IPS-NIHi7 (cell line): Measurements from ENCODE around the gene PTPRR.
A peak's percentile ranks its signal among the peaks of the same experiment; 100 is the strongest.

Experiments
- DNase-seq: peaks from one replicate; pipeline ENCODE4 v3.0.0; 2012; ENCODE audit warnings: mixed read lengths; ENCODE audit errors: extremely low spot score

The PTPRR gene

DNA sequence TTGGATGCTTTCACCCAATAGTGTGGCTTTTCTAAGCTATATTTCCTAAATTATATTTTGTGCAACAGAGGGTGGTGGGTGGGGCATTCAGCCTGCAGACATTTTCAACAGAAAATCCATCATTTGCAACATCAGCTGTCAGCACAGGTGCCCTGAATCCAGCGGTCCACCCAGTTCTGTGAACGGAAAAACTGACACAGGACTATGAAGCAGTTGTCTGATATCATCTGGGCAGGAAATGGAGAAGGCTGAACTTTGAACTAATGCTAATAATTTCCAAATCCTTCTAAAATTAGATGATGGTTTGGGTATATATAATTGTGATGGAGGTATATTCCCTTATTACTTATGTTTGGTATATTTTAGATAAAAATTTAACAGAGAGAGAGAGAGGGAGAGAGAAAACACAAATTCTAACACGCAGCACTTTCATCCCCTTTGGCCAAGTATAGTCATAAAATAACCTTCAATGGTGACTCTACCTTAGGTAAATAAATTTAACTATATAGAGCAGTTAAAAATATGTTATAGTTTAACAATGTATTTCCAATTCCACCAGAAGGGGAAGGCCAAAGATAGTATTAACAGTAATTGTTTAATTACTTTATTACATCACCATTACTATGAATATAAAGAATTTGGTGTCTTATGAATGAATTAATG, 225.0 kb downstream of the PTPRR start:
- no peak for DNase-seq

GRCh38 chr12:70692681-70693288, 227.8 kb downstream of the PTPRR start:
- peak; percentile 41 for DNase-seq

DNA sequence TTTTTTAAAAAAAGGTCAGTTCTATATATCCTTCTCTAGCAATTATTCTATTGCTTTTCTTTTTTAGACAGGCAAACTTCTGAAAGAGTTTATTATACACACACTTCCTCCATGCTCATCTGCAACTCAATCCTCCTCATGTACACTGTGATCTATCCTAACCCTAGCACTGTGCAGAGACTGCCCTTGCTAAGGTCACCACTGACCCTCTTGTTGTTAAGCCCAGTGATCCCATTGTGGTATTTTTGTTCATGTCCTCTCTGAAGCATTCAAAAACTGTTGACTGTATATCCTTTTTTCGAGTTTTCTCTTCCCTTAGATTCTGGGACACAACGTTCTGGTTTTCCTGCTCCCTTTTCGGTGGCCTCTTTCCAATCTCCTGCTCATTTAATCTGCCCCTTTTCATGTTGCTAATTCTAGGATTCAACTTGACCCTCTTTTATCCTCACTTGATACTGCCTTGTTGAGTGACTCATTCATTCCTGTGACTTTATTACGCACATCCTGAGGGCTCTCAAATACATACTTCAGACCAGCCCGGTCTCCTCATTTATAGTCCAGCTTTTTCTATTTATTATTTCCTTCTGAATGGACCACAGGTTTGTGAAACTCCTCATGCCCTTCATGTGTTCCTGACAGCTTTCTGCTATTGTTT, 229.4 kb downstream of the PTPRR start:
- DNase-seq: no peak

GRCh38 chr12:70686907-70687306, 233.6 kb downstream of the PTPRR start:
- no peak for DNase-seq

DNA sequence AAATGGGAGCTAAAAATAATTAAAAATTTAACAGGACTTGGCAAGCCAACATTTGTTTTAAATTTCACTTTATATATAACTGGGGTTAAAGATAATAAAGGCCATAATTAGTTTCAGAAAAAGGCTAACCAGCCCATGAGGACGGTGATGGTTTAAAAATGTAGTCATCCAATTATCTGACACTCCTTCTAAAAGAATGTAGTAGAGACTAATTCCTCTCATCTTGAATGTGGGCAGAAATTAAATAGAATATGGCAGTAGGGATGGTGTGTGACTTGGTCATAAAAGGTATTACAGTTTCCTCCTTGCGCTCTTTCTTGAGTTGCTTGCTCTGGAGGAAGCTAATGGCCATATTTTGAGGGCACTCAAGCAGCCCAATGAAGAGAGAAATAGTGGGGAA, 234.2 kb downstream of the PTPRR start:
- no peak for DNase-seq

GRCh38 chr12:70683976-70684375, 236.6 kb downstream of the PTPRR start:
- DNase-seq: no peak

GRCh38 chr12:70671698-70672097, 248.8 kb downstream of the PTPRR start:
- no peak for DNase-seq

DNA sequence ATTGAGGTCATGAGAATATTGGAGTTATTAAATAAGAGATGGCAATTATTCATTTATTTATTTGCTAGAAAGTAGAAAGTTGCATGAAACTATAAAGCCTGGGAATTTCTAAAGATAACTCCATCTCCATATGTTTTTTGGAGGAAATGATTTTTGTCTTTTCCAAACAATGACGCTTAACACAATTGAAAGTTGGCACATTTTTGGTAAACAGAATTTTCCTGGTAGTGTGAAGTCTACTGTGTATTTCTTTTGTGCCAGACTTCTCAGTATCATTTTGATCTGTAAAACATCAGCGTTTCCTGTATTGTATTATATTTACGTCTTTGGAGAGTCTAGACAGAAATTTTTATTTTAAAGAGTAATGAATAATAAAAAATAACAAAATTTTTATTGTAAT, 249.6 kb downstream of the PTPRR start:
- no peak for DNase-seq

- no peak for DNase-seq
Observed at GRCh38 chr12:70667253-70667652, 253.3 kb downstream of the PTPRR start.

GRCh38 chr12:70666364-70666763, 254.2 kb downstream of the PTPRR start:
- DNase-seq: no peak

DNA sequence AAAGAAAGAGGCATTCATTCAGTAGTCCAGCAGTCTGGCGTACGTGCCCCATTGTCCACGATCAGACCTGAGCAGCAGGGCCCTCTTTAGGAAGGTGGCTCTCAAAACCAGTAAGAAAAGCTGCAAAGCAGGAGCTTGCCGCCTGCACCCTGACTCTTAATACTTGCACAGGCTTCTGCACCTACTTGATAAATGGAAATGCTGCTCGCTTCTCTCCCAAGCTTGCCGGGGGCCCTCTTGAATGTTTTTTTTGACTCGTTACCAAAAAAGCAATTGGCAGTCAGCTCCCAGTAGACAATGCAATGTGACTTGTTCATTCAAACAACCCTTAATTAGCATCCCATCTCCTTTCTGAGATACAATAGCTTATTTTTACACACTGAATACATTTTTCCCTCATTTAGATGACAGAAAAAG, 256.1 kb downstream of the PTPRR start:
- DNase-seq: no peak

DNA sequence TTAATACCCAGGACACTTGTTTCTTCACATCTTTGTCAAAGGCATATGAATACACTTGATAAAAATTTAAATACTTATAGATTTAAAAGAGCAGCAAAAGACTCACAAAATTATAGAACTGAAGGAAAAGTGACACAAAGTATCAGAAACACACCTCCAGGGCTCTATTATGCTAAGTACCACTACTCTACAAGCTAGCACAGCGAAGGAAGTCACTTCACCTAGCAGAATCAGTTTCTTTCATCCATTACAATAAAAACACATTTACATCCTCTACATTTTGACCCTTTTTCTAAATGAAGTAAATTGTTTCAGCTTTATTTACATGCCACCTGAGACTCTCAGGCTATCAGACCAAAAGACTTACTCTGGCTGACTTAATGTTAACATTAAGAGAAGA, 256.7 kb downstream of the PTPRR start:
- no peak for DNase-seq

DNA sequence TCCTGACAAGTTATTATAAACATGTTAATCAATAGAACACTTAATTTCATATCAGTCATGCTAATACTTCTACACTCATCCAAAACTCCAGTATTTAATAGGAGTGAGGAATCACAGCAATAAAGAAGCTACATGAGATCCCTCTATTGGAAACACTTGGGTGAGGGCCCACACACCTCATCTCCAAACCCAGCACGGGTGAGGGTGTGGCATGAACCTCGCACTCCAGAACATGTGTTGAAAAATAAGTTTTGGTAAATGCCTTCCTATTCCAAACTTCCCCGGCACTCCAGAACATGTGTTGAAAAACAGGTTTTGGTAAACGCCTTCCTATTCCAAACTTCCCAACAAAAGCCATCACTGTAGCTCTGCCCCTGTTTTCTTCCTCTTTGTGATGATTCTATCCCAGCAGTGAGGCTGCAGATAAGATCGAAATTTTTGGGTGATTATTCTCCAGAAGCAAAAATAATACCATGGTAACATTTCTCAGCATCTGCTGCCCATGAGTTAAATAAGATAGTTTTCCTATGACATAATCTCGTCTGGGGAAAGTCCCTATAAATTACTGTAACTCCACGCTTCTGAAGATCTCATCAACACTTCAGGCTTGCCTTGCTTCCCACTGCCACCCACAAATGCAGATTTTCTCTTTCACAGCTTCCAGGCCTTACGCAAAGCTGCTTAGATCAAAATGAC, 258.9 kb downstream of the PTPRR start:
- no peak for DNase-seq

DNA sequence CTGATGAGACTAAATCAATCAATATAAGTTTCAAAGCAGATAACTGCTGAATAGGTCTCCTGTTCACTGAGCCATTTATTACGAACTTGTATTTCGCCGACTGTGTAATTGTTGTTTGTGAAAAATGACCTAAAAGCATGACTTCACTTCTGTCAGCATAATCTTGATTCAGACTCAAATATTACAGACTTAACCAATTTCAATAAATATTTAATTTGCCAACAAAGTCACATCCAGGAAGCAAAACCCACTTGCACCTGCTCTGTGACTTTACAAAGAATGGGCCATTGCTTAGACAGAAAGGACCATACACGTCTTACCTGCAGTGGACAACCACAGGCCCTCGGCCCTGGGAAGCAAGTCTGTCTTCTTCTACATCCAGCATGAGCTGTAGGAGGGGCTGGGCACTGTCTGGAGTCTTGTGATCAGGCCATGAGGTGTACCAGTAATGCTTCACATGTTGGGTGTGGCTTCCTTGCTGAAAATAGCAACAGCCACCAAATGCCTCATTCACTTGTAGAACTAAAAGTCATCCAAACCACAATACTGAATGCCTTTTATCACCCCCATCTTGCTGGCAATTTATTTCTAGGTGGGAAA, 259.8 kb downstream of the PTPRR start:
- DNase-seq: no peak

DNA sequence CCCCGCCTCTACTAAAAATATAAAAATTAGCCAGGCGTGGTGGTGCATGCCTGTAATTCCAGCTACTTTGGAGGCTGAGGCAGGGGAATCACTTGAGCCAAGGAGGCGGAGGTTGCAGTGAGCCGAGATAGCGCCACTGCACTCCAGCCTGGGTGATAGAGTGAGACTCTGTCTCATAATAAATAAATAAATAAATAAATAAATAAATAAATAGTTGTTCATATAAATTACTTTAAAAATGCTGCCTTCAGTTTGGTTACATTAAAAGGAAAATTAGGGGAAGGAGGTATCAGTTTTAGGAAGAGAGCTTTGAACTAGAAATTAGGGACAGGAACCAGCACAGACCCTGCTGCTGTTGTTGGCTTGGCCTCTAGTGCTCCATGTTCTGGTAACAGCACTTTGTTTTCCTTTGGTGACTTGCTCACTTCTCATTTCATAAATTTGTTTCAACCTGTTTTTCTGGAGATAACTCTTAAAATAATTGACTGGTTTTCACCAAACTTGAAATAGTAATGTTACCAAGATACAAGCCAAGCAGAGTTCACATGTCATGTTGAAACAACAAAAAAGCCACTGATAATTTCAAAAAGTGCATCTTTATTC, 260.4 kb downstream of the PTPRR start:
- no peak for DNase-seq

DNA sequence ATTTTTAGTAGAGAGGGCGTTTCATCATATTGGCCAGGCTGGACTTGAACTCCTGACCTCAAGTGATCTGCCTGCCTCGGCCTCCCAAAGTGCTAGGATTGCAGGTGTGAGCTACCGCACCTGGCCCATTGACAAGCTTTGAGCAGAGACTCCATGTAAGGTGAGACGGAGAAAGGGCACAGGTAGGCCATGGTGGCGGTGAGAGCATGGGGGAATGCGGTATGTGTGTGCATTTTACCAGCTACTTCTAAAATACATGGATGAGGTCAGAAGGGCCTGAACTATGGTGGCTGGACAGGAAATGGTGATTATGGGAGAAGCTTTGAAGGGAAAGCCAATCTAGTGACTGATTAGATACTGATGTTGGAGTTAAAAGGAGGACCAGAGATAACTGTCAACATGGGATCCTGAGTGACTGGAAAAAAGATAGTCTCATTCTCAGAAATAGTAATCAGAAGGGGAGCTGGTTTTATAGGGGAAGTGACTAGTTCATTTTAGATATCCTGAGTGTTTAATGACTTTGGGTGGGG, 261.4 kb downstream of the PTPRR start:
- no peak for DNase-seq

DNA sequence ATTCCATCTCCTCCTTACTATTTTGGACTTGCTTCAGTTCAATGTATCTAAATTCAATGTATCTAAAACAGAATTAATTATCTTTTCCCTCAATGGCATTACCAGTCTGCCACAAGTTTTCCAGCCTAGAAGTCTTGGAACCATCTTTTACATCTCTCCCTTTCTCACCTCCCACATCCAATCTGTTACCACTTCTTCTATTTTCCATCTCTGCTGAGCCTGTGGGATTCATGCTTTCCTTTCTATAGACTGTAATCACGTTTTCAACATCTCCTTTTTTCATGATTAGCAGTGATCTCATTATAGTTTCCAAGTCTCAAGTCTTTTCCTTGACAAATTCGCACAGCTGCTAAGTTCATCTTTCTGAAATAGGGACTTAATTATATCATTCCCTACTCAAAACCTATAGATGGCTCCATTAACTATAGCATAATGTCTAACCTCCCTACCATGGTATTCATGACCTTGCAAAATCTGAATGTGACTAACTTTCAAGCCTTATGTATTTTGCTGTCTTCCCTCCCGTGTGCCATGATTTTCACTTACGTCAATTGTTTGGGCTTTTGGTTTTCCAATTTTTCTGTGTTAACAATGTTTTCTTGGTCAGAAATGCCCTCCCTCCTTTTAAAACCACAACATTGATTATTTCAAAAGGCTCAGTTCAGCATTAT, 262.8 kb downstream of the PTPRR start:
- DNase-seq: no peak

DNA sequence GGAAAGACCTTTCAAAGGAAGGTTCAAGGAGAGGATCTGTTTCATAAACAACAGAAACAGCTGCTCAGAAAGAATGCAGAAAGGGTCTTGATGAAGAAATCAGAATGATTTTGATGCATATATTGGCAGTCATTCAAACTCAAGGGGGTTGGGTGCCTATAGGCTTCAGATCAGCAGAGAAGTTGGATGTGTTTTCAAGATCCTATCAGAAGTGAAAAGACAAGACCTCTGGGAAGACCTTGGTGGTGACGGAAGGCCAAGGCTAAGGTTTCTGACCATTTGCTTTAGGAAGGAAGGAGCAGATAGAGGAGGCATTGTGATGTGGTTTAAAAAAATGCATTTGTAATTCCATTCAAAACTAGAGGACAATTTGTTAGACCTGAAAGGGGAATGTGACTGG, 268.1 kb downstream of the PTPRR start:
- DNase-seq: no peak

DNA sequence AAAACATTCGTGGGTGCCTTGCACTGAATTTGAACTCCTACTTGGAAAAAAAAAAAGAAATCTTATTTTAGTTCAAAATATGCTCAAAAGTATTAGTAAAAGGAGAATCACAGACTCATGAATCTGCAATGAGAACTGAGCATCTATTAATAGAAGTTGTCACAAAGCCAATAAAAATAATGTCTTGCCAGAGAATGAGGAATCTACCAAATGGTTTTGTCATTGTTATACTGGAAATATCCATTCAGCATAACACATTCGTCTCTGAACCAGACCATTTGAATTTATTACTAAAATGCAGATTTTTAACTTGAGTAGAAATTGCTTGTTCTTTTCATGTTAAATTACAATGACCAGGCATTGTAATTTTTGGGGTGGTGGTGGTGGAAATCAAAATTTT, 271.7 kb downstream of the PTPRR start:
- DNase-seq: no peak

GRCh38 chr12:70648191-70648590, 272.3 kb downstream of the PTPRR start:
- no peak for DNase-seq

- DNase-seq: no peak
Observed at GRCh38 chr12:70646850-70647249, 273.7 kb downstream of the PTPRR start.
